Duodenal mucosa (tissue), 2 donors: ENCODE results near the gene MARF1.
A peak's percentile ranks its signal among the peaks of the same experiment; 100 is the strongest.
"Not testable (repeated sequence)": the region's sequence is repeated elsewhere in the genome, so short reads cannot be mapped to it uniquely, and the experiment has no call there.

Source experiments
- H3K27ac ChIP-seq: one replicate; pipeline ENCODE4 v1.7.0; 2013; ENCODE audit warnings: low read depth, low read length
- H3K27me3 ChIP-seq, 2 donors: one replicate each; pipeline ENCODE4 v1.7.0; 2013; ENCODE audit warnings: low read length in 2 of 2, control low read depth in 1 of 2; ENCODE audit not compliant: insufficient read depth in 2 of 2, control insufficient read depth in 1 of 2
- H3K36me3 ChIP-seq, 2 donors: one replicate each; pipeline ENCODE4 v1.7.0; 2013; ENCODE audit warnings: low read length in 2 of 2, control low read depth in 1 of 2; ENCODE audit not compliant: insufficient read depth in 2 of 2, control insufficient read depth in 1 of 2
- H3K4me1 ChIP-seq, 2 donors: one replicate each; pipeline ENCODE4 v1.7.0; 2013; ENCODE audit warnings: low read length in 2 of 2, control low read depth in 1 of 2; ENCODE audit not compliant: insufficient read depth in 2 of 2, control insufficient read depth in 1 of 2
- H3K4me3 ChIP-seq, 2 donors: one replicate each; pipeline ENCODE4 v1.7.0; 2013; ENCODE audit warnings: low read length in 2 of 2, low read depth in 1 of 2
- H3K9ac ChIP-seq, 2 donors: one replicate each; pipeline ENCODE4 v1.7.0; 2013; ENCODE audit warnings: low read length in 2 of 2, low read depth in 1 of 2
- H3K9me3 ChIP-seq, 2 donors: one replicate each; pipeline ENCODE4 v1.7.0; 2013; ENCODE audit warnings: low read length in 2 of 2, control low read depth in 1 of 2; ENCODE audit not compliant: control insufficient read depth in 1 of 2

MARF1 gene

GRCh38 chr16:15573896-15574613 is 68.9 kb downstream of the MARF1 start:
- H3K36me3 ChIP-seq, H3K9ac ChIP-seq, H3K27ac ChIP-seq, H3K27me3 ChIP-seq, H3K9me3 ChIP-seq, H3K4me3 ChIP-seq: not testable (repeated sequence)
- H3K4me1 ChIP-seq: peaks cover 37 to 44% of the 10 kb centered on the region in 2 donors

- Histone ChIP-seq H3K27me3 (no peaks in the 10 kb centered on the region), H3K4me1 (peaks cover 35 to 39% of the 10 kb centered on the region in 2 donors), H3K27ac (no peak overlapping the region), H3K9ac (no peak overlapping the region), H3K4me3 (peak overlapping the region in 1 of 2 donors; percentile 0), H3K9me3 (no peaks in the 10 kb centered on the region), H3K36me3 (no peaks in the 10 kb centered on the region)
These were observed 69.6 kb downstream of the MARF1 start for GRCh38 chr16:15573274-15573895.

DNA sequence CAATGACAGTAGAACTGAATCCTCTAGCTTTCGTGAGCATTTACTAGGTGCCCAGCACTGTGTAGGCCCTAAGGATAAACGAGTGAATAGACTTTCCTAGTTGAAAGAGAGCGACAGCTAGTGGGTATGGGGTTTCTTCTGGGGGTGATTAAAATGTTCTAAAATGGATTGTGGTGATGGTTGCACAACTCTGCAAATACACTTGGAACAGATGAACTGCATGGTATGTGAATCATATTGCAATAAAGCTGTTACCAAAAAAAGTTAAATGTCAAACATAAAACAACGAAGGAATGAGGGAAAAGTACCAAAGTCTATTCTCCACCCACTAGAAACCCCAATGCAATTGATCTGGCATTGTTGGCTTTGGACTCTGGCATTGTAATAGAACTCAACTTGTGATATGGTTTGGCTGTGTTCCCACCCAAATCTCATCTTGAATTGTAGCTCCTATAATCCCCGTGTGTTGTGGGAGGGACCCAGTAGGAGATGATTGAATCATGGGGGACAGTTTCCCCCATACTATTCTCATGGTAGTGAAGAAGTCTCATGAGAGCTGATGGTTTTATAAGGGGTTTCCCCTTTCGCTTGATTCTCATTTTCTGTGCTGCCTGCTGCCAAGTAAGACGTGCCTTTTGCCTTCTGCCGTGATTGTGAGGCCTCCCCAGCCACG is 70.5 kb downstream of the MARF1 start:
- Histone ChIP-seq H3K27me3 (no peaks in the 10 kb centered on the region), H3K4me1 (peaks cover 27 to 31% of the 10 kb centered on the region in 2 donors), H3K9me3 (no peaks in the 10 kb centered on the region), H3K36me3 (no peaks in the 10 kb centered on the region), H3K9ac (no peak overlapping the region), H3K27ac (no peak overlapping the region), H3K4me3 (peak overlapping the region in 1 of 2 donors; percentile 18)

DNA sequence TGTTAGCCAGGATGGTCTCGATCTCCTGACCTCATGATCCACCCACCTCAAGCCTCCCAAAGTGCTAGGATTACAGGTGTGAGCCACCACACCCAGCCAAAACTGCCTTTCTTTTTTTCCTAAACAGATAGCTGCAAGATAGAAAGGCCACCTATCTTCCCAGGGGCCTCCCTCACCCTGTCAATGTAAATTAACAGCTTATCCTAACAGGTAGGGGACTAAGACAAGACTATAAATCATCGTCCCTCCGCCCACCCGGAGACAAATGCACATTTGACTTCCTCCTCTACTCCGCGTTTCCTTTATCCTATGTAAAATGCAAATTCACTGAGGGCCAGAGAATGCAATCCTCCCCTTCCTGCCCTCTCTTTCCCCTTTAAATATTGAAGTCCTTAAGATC is 71.4 kb downstream of the MARF1 start:
- no peak overlapping the region for H3K27ac ChIP-seq
- no peak overlapping the region for H3K9ac ChIP-seq
- H3K9me3 ChIP-seq: no peaks in the 10 kb centered on the region
- no peaks in the 10 kb centered on the region for H3K27me3 ChIP-seq
- no peak overlapping the region for H3K4me3 ChIP-seq
- no peaks in the 10 kb centered on the region for H3K36me3 ChIP-seq
- H3K4me1 ChIP-seq: peaks cover 26 to 30% of the 10 kb centered on the region in 2 donors

DNA sequence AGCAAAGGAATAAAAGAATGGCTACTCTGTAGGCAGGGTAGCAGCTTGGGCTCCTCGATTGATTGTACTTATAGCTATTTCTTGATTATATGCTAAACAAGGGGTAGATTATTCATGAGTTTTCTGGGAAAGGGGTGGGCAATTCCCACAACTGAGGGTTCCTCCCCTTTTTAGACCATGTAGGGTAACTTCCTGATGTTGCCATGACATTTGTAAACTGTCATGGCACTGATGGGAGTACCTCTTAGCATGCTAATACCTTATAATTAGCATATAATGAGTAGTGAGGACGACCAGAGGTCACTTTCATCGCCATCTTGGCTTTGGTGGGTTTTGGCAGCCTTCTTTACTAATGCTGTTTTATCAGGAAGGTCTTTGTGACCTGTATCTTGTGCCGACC is 72.3 kb downstream of the MARF1 start:
- H3K27me3 ChIP-seq, H3K9ac ChIP-seq, H3K36me3 ChIP-seq: not testable (repeated sequence)

GRCh38 chr16:15567823-15568222 is 75.1 kb downstream of the MARF1 start:
- Histone ChIP-seq H3K4me1 (peaks cover 14 to 16% of the 10 kb centered on the region in 2 donors), H3K27me3 (no peaks in the 10 kb centered on the region), H3K4me3 (no peak overlapping the region), H3K9me3 (no peaks in the 10 kb centered on the region), H3K27ac (no peak overlapping the region), H3K9ac (no peak overlapping the region), H3K36me3 (no peaks in the 10 kb centered on the region)

More for the DNA sequence above, 72.3 kb downstream of the MARF1 start:
- H3K27ac ChIP-seq, H3K4me3 ChIP-seq, H3K9me3 ChIP-seq: not testable (repeated sequence)
- H3K4me1 ChIP-seq: peaks cover 20 to 26% of the 10 kb centered on the region in 2 donors

DNA sequence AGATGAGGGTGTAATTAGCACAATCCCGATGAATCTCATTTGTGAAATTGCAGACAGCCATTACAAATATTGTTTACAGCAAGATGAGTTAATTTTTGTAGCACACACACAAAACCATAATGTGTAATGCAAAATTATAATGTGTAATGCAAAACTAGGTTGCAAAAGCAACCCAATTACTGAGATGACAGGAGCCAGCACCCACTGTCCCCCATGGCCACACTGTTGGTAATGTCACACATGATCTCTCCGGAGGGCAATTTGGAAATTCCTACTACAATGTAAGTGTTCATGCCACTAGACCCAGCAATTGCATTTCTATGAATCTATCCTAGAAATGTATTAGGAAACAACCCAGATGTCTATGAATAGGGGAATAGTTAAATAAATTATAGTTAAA is 76.9 kb downstream of the MARF1 start:
- no peak overlapping the region for H3K4me3 ChIP-seq
- H3K9ac ChIP-seq: no peak overlapping the region

GRCh38 chr16:15564604-15565339 is 78.2 kb downstream of the MARF1 start:
- Histone ChIP-seq H3K27me3 (no peaks in the 10 kb centered on the region), H3K4me1 (no peaks in the 10 kb centered on the region), H3K9me3 (no peaks in the 10 kb centered on the region), H3K27ac (no peak overlapping the region), H3K36me3 (no peaks in the 10 kb centered on the region), H3K4me3 (no peak overlapping the region), H3K9ac (no peak overlapping the region)

More for the DNA sequence above, 76.9 kb downstream of the MARF1 start:
- no peaks in the 10 kb centered on the region for H3K36me3 ChIP-seq
- no peaks in the 10 kb centered on the region for H3K27me3 ChIP-seq
- H3K4me1 ChIP-seq: peaks cover 0 to 3% of the 10 kb centered on the region in 2 donors
- H3K9me3 ChIP-seq: no peaks in the 10 kb centered on the region
- no peak overlapping the region for H3K27ac ChIP-seq

GRCh38 chr16:15559176-15559575 is 83.8 kb downstream of the MARF1 start:
- Histone ChIP-seq H3K36me3 (no peaks in the 10 kb centered on the region), H3K9ac (no peak overlapping the region), H3K27me3 (no peaks in the 10 kb centered on the region), H3K27ac (no peak overlapping the region), H3K4me3 (no peak overlapping the region), H3K9me3 (no peaks in the 10 kb centered on the region), H3K4me1 (no peaks in the 10 kb centered on the region)

- H3K9me3 ChIP-seq: no peaks in the 10 kb centered on the region
- no peak overlapping the region for H3K4me3 ChIP-seq
- H3K27ac ChIP-seq: no peak overlapping the region
- no peak overlapping the region for H3K9ac ChIP-seq
- H3K27me3 ChIP-seq: no peaks in the 10 kb centered on the region
- no peaks in the 10 kb centered on the region for H3K4me1 ChIP-seq
- H3K36me3 ChIP-seq: no peaks in the 10 kb centered on the region
These were observed 85.7 kb downstream of the MARF1 start for GRCh38 chr16:15557258-15557657.
